Spinal cord (tissue), 10 donors: ENCODE data around the gene DMTF1. TPM values are rescaled to one million over a fixed set of nuclear protein-coding genes. Genes with fewer than 3 reads are reported as not detected.
A peak's percentile ranks its signal among the peaks of the same experiment; 100 is the strongest.

Experiments
- DNase-seq, 6 donors: peaks; one replicate each; pipeline versions ENCODE4 v3.0.0 to v3.0.0-alpha.2; 2013 to 2015; ENCODE audit warnings: low spot score in 6 of 6, low read depth in 4 of 6
- H3K27ac ChIP-seq: one replicate; pipeline ENCODE4 v1.5.1; 2013; ENCODE audit warnings: low read depth, low read length, control low read depth
- H3K27me3 ChIP-seq: one replicate; pipeline ENCODE4 v1.6.1; 2013; ENCODE audit warnings: low read length; ENCODE audit not compliant: control insufficient read depth, insufficient read depth
- H3K36me3 ChIP-seq: one replicate; pipeline ENCODE4 v1.6.1; 2013; ENCODE audit warnings: low read length; ENCODE audit not compliant: control insufficient read depth, insufficient read depth
- H3K4me1 ChIP-seq: one replicate; pipeline ENCODE4 v1.6.1; 2013; ENCODE audit warnings: low read length; ENCODE audit not compliant: control insufficient read depth, insufficient read depth
- H3K4me3 ChIP-seq: one replicate; pipeline ENCODE4 v1.5.1; 2013; ENCODE audit warnings: low read depth, low read length, control low read depth
- H3K9me3 ChIP-seq: one replicate; pipeline ENCODE4 v1.6.1; 2013; ENCODE audit warnings: low read length; ENCODE audit not compliant: control insufficient read depth, insufficient read depth
- WGBS: methylation state at CpG from one replicate; pipeline ENCODE4 v1.1.5; 2013; ENCODE audit warnings: missing lambda C conversion rate; ENCODE audit not compliant: insufficient coverage; 5-methylcytosine and 5-hydroxymethylcytosine counted together
- polyA plus RNA-seq, 2 donors: library from polyadenylated mRNA; unstranded; fragments of 120-200 nt; gene quantifications; one replicate each; pipeline ENCODE4 v1.2.1, GENCODE V29; 2013; ENCODE audit not compliant: insufficient read length in 2 of 2
- total RNA-seq, 2 donors: library from RNA; depleted of rRNA in 1 of 2; stranded (reverse); fragments of 120-200 nt in 1 of 2; fragments of >200 nt in 1 of 2; gene quantifications; one replicate each; pipeline versions ENCODE4 v1.2.3 to v1.2.4, GENCODE V29; 2013 to 2014
- donor health status: healthy.

The DMTF1 gene
- total and polyA plus RNA-seq, 4 donors, result 131 to 165 (median 141) TPM

DNA sequence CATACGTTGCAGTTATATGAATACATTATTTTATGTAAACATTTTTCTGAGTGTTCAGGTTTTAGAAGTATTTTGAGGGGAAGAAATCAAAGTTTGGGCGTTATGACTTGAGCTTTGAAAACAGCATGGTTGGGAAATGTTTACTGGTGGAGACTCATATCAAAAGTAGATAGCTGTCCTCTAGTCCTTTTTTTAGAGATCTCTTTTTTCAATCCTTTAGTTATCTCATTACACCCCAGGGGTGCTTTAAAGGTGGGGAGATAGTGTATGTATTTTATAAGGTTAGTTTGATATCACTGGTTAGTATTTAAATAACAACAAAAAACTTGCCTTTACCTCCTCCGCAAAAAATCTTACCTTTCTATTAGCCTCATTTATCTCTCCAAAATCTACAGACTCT lies 2.3 kb downstream of the DMTF1 start:
- no peaks in the 10 kb centered on the region for H3K9me3 ChIP-seq
- no peaks in the 10 kb centered on the region for H3K36me3 ChIP-seq
- peak overlapping the region; percentile 1 for H3K27ac ChIP-seq
- WGBS, result no CpG with 5 or more reads among the region's 3 CpGs
- H3K4me3 ChIP-seq, result peak overlapping the region; percentile 85
- H3K4me1 ChIP-seq, result no peaks in the 10 kb centered on the region
- no peaks in the 10 kb centered on the region for H3K27me3 ChIP-seq
- no peak for DNase-seq

DNA sequence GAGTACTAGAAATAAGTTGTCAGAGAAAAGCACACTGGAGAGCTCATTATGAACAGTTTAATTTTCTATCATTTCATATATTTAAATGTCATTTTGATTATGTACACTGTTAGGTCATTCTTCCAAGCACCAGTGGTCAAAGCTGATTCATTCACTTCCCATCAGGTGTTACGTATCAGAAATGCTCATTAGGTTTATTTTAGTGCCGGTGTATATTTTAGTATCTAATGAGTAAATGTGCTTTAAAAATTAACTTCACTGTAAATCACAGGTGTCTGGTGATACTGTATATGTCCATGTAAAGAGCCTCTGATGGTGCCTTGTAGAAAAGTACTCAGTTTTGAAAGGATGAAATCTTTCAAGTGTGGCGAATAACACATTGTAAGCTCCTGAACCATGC lies 3.5 kb downstream of the DMTF1 start:
- DNase-seq, result no peak
- H3K4me1 ChIP-seq, result no peaks in the 10 kb centered on the region
- H3K27me3 ChIP-seq, result no peaks in the 10 kb centered on the region
- H3K4me3 ChIP-seq, result no peak overlapping the region
- peaks cover 3% of the 10 kb centered on the region for H3K36me3 ChIP-seq
- no peak overlapping the region for H3K27ac ChIP-seq
- H3K9me3 ChIP-seq, result no peaks in the 10 kb centered on the region
- no CpG with 5 or more reads among the region's 3 CpGs for WGBS

DNA sequence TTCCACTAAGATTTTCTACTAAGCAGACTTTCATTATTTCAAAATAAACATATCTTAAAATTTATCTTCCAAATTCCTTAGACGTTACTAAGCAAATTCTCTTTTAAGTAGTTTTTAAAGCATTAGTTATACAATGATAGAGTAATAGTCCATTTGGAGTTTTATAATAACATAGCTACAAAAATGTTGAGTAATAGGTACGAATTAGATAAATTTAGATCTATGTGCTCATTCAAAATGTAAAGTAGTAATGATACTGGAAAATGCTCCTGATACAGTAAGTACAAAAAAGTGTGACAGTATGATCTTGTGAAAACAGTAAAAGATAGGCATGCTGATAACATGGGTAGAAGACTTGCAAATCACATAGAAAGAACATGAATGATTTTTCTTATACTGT lies 4.5 kb downstream of the DMTF1 start:
- DNase-seq, result no peak
- Histone ChIP-seq H3K9me3 (no peaks in the 10 kb centered on the region), H3K27me3 (no peaks in the 10 kb centered on the region), H3K4me1 (no peaks in the 10 kb centered on the region), H3K36me3 (peaks cover 3% of the 10 kb centered on the region), H3K4me3 (no peak overlapping the region), H3K27ac (no peak overlapping the region)
- WGBS, result no CpG with 5 or more reads among the region's 2 CpGs

DNA sequence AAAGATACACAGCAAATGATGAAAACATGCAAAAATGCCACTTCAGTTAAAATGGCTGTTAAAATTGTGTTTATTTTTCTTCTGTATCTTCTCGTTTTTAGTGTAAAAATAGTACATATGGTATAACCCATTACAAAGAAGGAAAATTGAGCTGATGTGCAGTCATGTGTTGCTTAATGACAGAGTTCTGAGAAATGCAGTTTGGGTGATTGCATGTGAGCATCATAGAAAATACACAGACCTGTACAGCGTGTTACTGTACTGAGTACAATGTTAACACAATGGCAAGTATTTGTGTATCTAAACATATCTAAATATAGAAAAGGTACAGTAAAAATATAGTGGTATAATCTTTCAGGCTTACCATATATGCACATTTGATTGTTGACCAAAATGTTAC lies 7.3 kb downstream of the DMTF1 start:
- no peak for DNase-seq
- Histone ChIP-seq H3K4me1 (no peaks in the 10 kb centered on the region), H3K36me3 (peaks cover 3% of the 10 kb centered on the region), H3K27ac (no peak overlapping the region), H3K9me3 (no peaks in the 10 kb centered on the region), H3K27me3 (no peaks in the 10 kb centered on the region), H3K4me3 (no peak overlapping the region)
- no CpG with 5 or more reads among the region's 2 CpGs for WGBS

GRCh38 chr7:87164433-87164832 lies 12.2 kb downstream of the DMTF1 start:
- H3K9me3 ChIP-seq, result no peaks in the 10 kb centered on the region
- no peak overlapping the region for H3K4me3 ChIP-seq
- no peak overlapping the region for H3K27ac ChIP-seq
- H3K36me3 ChIP-seq, result peaks cover 12% of the 10 kb centered on the region
- H3K27me3 ChIP-seq, result no peaks in the 10 kb centered on the region
- no peak for DNase-seq
- H3K4me1 ChIP-seq, result no peaks in the 10 kb centered on the region
- no CpG with 5 or more reads among the region's 2 CpGs for WGBS

DNA sequence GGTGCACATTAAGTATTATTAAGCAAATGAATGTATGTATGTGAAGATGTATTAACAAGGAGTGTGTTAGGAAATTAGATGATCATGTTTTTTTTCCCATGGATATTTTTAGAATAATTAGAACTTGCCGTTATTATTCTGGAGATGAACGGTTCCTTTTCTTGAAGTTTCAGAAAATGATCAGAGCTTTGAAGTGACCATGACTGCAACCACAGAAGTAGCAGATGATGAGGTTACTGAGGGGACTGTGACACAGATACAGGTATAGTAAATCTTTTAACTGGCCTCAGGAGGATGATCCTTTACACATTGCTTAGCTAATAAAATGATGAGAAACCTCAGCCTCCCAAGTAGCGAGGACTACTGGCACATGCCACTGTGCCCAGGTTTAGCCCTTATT lies 18.6 kb downstream of the DMTF1 start:
- peaks cover 22% of the 10 kb centered on the region for H3K36me3 ChIP-seq
- WGBS, result 100% methylated on average over 2 of the region's 3 CpGs

DNA sequence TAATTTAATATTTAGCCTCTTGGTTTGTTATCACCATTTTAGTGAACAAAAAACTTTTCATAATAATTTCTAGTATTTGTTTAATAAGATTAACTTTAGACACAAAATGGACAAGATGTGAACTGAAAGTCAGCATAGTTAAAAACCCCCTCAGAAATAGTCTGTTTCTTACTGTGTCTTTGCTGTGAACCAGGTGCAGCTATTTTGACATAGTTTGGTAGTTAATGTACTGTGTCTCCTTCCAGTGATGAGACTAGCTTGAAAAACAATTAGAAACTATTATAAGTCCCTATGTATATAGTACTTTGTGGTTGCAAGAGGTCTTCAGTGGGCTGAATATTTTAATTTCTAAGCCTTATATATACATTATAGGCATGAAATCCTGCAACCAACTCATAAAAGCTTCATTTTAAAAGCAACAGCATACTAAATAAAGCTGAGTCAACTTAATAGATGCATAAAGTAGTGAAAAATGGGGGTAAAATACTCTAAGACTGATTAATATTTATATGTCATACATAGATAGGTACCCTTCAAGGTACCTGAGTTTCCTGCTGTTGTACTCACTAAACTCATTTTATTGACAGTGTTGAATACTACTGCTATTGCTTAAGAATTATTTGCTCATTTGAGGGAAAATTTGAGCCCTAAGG lies 19.2 kb downstream of the DMTF1 start:
- no peak for DNase-seq
- Histone ChIP-seq H3K4me3 (no peak overlapping the region), H3K36me3 (peaks cover 22% of the 10 kb centered on the region), H3K4me1 (no peaks in the 10 kb centered on the region), H3K9me3 (no peaks in the 10 kb centered on the region), H3K27ac (no peak overlapping the region), H3K27me3 (no peaks in the 10 kb centered on the region)

More for the DNA sequence above, 18.6 kb downstream of the DMTF1 start:
- no peaks in the 10 kb centered on the region for H3K27me3 ChIP-seq
- H3K27ac ChIP-seq, result no peak overlapping the region
- no peaks in the 10 kb centered on the region for H3K9me3 ChIP-seq
- H3K4me1 ChIP-seq, result no peaks in the 10 kb centered on the region
- no peak overlapping the region for H3K4me3 ChIP-seq
- DNase-seq, result no peak

DNA sequence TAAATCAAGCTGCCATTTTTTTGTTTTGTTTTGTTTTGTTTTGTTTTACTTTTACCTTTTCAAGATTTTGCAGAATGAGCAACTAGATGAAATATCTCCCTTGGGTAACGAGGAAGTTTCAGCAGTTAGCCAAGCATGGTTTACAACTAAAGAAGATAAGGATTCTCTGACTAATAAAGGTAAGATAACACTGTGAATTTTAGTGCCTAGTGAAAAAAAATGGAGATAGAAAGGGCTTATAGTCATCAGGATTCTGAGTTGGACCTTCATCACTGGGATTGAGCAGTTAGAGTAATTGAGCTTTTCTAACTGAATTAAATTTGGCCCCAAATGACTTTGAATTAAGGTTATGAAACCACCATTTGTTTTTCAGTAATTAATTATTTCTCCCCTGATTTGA lies 21.2 kb downstream of the DMTF1 start:
- H3K36me3 ChIP-seq, result peaks cover 18% of the 10 kb centered on the region
- H3K9me3 ChIP-seq, result no peaks in the 10 kb centered on the region
- no peak overlapping the region for H3K4me3 ChIP-seq
- no peak overlapping the region for H3K27ac ChIP-seq
- H3K27me3 ChIP-seq, result no peaks in the 10 kb centered on the region
- no CpG with 5 or more reads among the region's 1 CpG for WGBS
- DNase-seq, result no peak
- H3K4me1 ChIP-seq, result no peaks in the 10 kb centered on the region

GRCh38 chr7:87178320-87178719 lies 26.1 kb downstream of the DMTF1 start:
- Histone ChIP-seq H3K4me1 (no peaks in the 10 kb centered on the region), H3K4me3 (no peak overlapping the region), H3K27me3 (no peaks in the 10 kb centered on the region), H3K36me3 (peaks cover 22% of the 10 kb centered on the region), H3K9me3 (no peaks in the 10 kb centered on the region), H3K27ac (no peak overlapping the region)
- DNase-seq, result no peak
- no CpG with 5 or more reads among the region's 4 CpGs for WGBS

DNA sequence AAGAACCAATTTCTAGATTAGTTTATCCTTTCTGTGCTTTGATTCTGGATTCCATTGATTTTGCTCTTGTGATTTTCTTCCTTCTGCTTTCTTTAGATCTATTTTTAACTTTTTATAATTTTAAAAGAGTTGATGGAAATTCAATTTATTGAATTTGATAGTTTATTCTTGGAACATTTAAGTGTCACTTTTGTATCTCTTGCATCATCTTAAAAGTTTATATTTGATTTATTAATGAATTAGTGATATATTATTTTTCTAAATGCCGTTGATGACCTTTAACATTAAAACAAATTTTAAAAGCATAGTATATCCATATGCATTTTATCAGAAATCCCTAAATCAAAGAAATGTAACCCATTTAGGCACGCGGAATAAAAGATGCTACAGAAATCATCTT lies 26.9 kb downstream of the DMTF1 start:
- Histone ChIP-seq H3K9me3 (no peaks in the 10 kb centered on the region), H3K4me1 (no peaks in the 10 kb centered on the region), H3K27ac (no peak overlapping the region), H3K4me3 (no peak overlapping the region), H3K27me3 (no peaks in the 10 kb centered on the region), H3K36me3 (peaks cover 22% of the 10 kb centered on the region)
- no peak for DNase-seq
- WGBS, result no CpG with 5 or more reads among the region's 3 CpGs
